GM19468 (cell line): ENCODE measurements around the gene LANCL2.
"Not testable (repeated sequence)": the region's sequence is repeated elsewhere in the genome, so short reads cannot be mapped to it uniquely, and the experiment has no call there.

Experiments
- ATAC-seq: cut with Tn5 transposase; IDR thresholded peaks from one replicate; pipeline ENCODE4 v1.9.1; 2021; ENCODE audit warnings: mild to moderate bottlenecking, moderate library complexity, moderate number of reproducible peaks; ENCODE audit not compliant: unreplicated experiment; ENCODE audit errors: extremely low read depth

The LANCL2 gene

GRCh38 chr7:55397617-55398016 is 32.5 kb downstream of the LANCL2 start:
- ATAC-seq, result no peak

- no peak for ATAC-seq
Measured at GRCh38 chr7:55400191-55400590, 35.1 kb downstream of the LANCL2 start.

GRCh38 chr7:55402506-55402905 is 37.4 kb downstream of the LANCL2 start:
- not testable (repeated sequence) for ATAC-seq

- ATAC-seq, result no peak
Measured at GRCh38 chr7:55405856-55406541, 40.9 kb downstream of the LANCL2 start.

GRCh38 chr7:55409482-55410225 is 44.5 kb downstream of the LANCL2 start:
- no peak for ATAC-seq

- no peak for ATAC-seq
Measured at GRCh38 chr7:55410667-55411239, 45.6 kb downstream of the LANCL2 start.

GRCh38 chr7:55411844-55412243 is 46.7 kb downstream of the LANCL2 start:
- ATAC-seq, result no peak

GRCh38 chr7:55413442-55413841 is 48.3 kb downstream of the LANCL2 start:
- ATAC-seq, result no peak

- ATAC-seq, result peak; percentile 76
Measured at GRCh38 chr7:55415173-55415778, 50.1 kb downstream of the LANCL2 start.

- ATAC-seq, result not testable (repeated sequence)
Measured at GRCh38 chr7:55417456-55417855, 52.3 kb downstream of the LANCL2 start.

- no peak for ATAC-seq
Measured at GRCh38 chr7:55420530-55420929, 55.4 kb downstream of the LANCL2 start.

- ATAC-seq, result no peak
Measured at GRCh38 chr7:55423277-55423711, 58.2 kb downstream of the LANCL2 start.

- no peak for ATAC-seq
Measured at GRCh38 chr7:55423891-55424290, 58.8 kb downstream of the LANCL2 start.

- ATAC-seq, result no peak
Measured at GRCh38 chr7:55425141-55425752, 60.1 kb downstream of the LANCL2 start.

GRCh38 chr7:55426676-55427075 is 61.5 kb downstream of the LANCL2 start:
- no peak for ATAC-seq

GRCh38 chr7:55427342-55427741 is 62.2 kb downstream of the LANCL2 start:
- no peak for ATAC-seq

GRCh38 chr7:55427800-55428199 is 62.7 kb downstream of the LANCL2 start:
- no peak for ATAC-seq

- ATAC-seq, result no peak
Measured at GRCh38 chr7:55429835-55430499, 64.8 kb downstream of the LANCL2 start.

- no peak for ATAC-seq
Measured at GRCh38 chr7:55431898-55432297, 66.8 kb downstream of the LANCL2 start.

GRCh38 chr7:55432506-55432905 is 67.4 kb downstream of the LANCL2 start:
- no peak for ATAC-seq
